ENCODE data around the gene CHCHD3.
"Not testable (repeated sequence)": the region's sequence is repeated elsewhere in the genome, so short reads cannot be mapped to it uniquely, and the experiment has no call there.

GRCh38 chr7:132967470-132967848 is 114.4 kb downstream of the CHCHD3 start:
- TF ChIP-seq CTCF, POLR2A (IDR thresholded peaks at IDR 0.05): not testable (repeated sequence)

Measured in lower leg skin (tissue), 3 donors.